GM19328 (cell line): ENCODE results near the gene PTPN6.

Source experiments
- ATAC-seq: cut with Tn5 transposase; IDR thresholded peaks from one replicate; pipeline ENCODE4 v1.9.1; 2021; ENCODE audit warnings: mild to moderate bottlenecking, moderate library complexity; ENCODE audit not compliant: unreplicated experiment

PTPN6 gene

DNA sequence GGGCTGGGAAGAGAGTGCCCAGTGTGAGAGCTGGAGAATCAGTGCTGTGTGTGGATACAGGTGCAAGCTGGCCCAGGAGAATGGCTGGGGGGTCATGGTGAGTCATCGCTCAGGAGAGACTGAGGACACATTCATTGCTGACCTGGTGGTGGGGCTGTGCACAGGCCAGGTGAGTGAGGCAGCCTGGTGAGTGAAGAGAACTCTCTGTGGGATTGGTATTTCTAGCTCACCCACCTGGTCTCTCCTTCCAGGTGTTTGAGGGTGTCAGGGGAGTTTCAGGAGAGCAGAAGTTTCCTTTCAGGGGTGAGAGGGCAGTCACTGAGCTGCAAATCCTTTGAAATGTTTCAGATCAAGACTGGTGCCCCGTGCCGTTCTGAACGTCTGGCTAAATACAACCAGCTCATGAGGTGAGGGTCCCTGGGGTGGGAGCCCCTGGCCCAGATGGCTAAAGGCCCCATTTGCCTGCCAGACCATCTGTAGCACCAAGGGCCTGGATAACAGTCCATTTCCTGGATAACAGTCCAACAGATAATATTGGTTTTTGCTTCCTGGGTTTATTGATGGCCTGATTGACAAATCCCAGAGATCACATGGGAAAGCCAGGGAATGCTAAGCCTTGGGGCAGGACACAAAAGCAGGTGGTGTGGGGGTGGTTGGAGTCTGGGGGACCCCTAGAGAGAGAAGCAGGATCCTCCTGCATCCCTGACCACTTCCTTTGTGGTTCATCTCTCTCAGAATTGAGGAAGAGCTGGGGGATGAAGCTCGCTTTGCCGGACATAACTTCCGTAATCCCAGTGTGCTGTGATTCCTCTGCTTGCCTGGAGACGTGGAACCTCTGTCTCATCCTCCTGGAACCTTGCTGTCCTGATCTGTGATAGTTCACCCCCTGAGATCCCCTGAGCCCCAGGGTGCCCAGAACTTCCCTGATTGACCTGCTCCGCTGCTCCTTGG lies 28.9 kb upstream of the PTPN6 start:
- no peak for ATAC-seq

DNA sequence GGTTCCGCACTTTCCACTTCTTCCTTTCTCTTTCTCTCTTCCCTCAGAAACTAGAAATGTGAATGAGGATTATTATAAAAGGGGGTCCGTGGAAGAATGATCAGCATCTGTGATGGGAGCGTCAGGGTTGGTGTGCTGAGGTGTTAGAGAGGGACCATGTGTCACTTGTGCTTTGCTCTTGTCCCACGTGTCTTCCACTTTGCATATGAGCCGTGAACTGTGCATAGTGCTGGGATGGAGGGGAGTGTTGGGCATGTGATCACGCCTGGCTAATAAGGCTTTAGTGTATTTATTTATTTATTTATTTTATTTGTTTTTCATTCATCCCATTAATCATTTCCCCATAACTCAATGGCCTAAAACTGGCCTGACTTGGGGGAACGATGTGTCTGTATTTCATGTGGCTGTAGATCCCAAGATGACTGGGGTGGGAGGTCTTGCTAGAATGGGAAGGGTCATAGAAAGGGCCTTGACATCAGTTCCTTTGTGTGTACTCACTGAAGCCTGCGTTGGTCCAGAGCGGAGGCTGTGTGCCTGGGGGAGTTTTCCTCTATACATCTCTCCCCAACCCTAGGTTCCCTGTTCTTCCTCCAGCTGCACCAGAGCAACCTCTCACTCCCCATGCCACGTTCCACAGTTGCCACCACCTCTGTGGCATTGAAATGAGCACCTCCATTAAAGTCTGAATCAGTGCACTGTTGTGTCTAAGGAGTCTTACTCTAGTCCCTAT lies 28.0 kb upstream of the PTPN6 start:
- no peak for ATAC-seq

GRCh38 chr12:6923851-6924250 lies 27.3 kb upstream of the PTPN6 start:
- ATAC-seq: no peak

GRCh38 chr12:6925239-6925539 lies 26.0 kb upstream of the PTPN6 start:
- no peak for ATAC-seq

- ATAC-seq: no peak
These were observed 25.4 kb upstream of the PTPN6 start for GRCh38 chr12:6925540-6926279.

DNA sequence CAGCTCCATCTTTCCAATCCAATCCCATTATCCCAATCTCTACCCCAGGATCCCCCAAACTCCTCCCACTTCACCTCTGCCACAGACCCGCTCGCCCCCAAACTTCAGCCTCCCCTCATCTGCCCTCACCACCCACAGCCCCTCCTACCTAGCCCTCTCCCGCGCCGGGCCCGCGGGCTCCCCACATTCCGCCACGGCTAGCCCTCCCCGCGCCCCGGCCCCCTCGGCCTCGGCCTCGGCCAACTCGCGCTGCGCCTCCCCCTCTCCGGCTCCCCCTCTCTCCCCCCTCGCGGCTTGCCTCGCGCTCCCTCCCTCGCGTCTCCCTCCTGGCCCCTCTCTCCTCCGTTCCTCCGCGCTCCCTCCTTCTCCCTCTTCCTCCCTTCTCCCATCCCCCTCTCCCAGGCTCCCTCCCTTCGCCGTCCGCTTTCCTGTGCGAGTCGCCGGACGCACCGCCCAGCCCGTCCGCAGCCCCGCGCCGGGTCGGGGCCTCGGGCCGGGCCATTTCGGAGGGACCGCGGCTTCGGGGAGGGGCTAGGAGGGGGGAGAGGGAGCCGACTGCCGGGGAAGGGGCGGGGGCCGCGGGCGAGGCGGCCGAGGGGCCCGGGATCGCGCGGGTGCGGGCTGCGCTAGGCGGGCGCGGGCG lies 23.7 kb upstream of the PTPN6 start, which contains the start of gene ATN1:
TSS of gene ATN1 (plus strand) at position 581 of the 643 bp plus-strand sequence. CDS start 6,043 bp downstream, outside the sequence.
- ATAC-seq: no peak

DNA sequence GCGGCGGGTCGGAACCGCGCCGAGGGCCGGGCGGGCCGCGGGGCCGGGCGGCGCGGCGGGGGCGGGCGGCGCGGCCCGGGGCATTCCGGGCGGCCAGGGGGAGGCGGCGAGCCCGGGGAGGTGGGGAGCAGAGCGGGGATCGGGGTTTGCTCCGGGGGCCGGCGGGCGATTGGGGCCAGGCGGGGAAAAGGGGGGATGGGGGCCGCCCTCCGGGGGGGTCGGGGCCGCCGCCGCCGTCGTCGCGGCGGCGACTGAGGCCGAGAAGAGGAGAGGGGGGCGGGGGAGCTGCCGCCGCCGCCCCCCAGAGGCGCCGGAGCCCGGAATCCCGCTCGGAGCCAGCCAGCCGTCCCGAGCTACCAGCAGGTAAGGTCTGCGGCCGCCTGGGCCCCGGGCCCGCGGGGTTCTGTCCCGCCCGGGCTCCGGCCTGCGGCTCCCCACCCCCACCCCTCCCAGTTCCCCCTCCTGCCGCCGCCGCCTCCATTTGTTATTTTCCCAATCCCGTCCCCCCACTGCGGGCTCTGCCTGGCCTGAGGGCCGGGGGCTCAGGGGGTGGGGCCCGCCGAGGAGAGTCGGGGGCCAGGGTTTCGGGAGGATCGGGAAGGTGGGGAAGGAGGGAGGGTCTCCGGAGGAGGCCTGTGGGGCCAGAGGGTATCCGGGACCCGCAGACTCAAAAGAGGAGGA lies 23.0 kb upstream of the PTPN6 start:
- ATAC-seq: no peak

DNA sequence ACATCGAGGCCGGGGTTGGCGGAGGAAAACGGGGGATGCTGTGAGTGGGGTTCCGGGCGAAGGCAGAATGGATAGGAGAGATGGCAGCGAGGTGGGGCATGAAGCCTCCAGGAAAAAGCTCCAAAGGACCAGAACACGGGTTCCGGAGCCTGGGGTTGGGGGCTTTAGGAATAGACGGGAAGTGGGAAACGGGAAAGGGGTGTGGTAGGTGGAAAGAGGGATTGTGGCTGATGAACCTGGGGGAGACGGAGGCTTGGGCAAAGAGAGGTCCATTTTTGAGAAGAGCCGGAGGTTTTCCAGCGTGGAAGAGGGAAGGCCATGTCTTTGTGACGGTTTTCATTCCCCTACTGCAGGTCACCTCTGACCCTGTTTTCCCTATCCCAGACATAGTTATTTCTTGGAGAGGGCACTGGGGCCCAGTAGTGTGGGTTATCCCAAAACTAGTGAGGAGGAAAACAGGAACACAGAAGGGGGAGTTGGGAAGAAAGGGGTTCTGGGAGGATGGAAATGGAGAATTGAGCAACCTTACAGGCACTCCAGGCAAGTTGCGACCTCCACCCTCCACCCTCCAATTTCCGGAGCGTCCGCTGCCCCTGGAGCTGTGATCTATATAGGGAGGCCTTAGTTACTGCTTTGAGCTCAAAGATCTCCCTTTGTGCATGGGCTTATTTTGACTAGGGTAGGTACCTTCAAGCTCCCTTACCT lies 22.3 kb upstream of the PTPN6 start:
- ATAC-seq: no peak

- no peak for ATAC-seq
These were observed 21.4 kb upstream of the PTPN6 start for GRCh38 chr12:6929466-6930452.

GRCh38 chr12:6932766-6933165 lies 18.4 kb upstream of the PTPN6 start:
- no peak for ATAC-seq

GRCh38 chr12:6934110-6934509 lies 17.0 kb upstream of the PTPN6 start:
- ATAC-seq: no peak

DNA sequence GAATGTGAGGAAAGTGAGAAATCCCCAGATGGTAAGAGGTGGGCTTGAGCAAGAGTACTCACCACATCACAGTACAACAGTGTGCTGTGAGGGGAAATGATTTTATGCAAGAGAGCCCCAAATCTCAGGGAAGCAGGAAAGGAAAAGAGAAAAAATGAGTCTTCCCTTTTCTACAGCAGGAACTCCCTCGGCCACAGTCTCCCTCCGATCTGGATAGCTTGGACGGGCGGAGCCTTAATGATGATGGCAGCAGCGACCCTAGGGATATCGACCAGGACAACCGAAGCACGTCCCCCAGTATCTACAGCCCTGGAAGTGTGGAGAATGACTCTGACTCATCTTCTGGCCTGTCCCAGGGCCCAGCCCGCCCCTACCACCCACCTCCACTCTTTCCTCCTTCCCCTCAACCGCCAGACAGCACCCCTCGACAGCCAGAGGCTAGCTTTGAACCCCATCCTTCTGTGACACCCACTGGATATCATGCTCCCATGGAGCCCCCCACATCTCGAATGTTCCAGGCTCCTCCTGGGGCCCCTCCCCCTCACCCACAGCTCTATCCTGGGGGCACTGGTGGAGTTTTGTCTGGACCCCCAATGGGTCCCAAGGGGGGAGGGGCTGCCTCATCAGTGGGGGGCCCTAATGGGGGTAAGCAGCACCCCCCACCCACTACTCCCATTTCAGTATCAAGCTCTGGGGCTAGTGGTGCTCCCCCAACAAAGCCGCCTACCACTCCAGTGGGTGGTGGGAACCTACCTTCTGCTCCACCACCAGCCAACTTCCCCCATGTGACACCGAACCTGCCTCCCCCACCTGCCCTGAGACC lies 15.6 kb upstream of the PTPN6 start:
- no peak for ATAC-seq

DNA sequence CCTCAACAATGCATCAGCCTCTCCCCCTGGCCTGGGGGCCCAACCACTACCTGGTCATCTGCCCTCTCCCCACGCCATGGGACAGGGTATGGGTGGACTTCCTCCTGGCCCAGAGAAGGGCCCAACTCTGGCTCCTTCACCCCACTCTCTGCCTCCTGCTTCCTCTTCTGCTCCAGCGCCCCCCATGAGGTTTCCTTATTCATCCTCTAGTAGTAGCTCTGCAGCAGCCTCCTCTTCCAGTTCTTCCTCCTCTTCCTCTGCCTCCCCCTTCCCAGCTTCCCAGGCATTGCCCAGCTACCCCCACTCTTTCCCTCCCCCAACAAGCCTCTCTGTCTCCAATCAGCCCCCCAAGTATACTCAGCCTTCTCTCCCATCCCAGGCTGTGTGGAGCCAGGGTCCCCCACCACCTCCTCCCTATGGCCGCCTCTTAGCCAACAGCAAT lies 14.9 kb upstream of the PTPN6 start:
- ATAC-seq: no peak

DNA sequence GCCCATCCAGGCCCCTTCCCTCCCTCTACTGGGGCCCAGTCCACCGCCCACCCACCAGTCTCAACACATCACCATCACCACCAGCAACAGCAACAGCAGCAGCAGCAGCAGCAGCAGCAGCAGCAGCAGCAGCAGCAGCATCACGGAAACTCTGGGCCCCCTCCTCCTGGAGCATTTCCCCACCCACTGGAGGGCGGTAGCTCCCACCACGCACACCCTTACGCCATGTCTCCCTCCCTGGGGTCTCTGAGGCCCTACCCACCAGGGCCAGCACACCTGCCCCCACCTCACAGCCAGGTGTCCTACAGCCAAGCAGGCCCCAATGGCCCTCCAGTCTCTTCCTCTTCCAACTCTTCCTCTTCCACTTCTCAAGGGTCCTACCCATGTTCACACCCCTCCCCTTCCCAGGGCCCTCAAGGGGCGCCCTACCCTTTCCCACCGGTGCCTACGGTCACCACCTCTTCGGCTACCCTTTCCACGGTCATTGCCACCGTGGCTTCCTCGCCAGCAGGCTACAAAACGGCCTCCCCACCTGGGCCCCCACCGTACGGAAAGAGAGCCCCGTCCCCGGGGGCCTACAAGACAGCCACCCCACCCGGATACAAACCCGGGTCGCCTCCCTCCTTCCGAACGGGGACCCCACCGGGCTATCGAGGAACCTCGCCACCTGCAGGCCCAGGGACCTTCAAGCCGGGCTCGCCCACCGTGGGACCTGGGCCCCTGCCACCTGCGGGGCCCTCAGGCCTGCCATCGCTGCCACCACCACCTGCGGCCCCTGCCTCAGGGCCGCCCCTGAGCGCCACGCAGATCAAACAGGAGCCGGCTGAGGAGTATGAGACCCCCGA lies 14.3 kb upstream of the PTPN6 start:
- no peak for ATAC-seq

DNA sequence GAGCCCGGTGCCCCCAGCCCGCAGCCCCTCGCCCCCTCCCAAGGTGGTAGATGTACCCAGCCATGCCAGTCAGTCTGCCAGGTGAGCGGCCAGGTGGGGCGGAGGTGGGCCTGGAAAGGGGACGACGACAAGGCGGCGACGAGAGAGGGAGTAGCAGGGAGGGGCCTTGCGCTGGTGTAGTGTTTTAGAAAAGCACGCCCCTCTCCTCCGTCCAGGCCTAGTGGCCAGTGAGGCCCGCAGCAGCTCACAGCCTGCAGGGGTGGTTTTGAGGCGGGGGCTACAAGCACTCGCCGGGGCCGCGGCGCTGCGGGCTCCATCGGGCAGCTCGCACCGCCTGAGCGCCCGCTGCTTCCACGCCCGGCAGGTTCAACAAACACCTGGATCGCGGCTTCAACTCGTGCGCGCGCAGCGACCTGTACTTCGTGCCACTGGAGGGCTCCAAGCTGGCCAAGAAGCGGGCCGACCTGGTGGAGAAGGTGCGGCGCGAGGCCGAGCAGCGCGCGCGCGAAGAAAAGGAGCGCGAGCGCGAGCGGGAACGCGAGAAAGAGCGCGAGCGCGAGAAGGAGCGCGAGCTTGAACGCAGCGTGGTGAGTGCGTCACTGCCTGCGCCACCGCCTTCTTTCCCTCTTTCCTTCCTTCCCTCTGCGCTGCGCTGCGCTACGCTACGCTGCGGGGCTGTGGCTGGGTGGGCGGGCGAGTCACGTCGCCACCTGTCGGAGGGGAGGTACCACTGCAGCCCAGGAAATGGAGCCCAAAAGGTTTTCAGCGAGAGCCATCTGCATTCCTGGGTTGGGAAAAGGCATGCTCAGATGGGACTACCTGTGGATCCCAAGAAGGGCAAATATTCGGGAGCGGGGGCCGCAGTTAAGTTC lies 13.4 kb upstream of the PTPN6 start:
- ATAC-seq: peak; percentile 82
